ENCODE measurements around the gene NOL4L. TPM values are rescaled to one million over a fixed set of nuclear protein-coding genes. Genes with fewer than 3 reads are reported as not detected.
A peak's percentile ranks its signal among the peaks of the same experiment; 100 is the strongest.

Gene NOL4L
- total and polyA plus RNA-seq, 7 donors: 0.61 to 2.7 (median 1.3) TPM

- Histone ChIP-seq H3K27ac (no peak overlapping the region), H3K4me3 (no peak overlapping the region), H3K36me3 (ENCODE audit: insufficient read depth in 1 of 2, low read depth in 1 of 2) (peaks cover 23 to 93% of the 10 kb centered on the region in 2 donors), H3K4me1 (peaks cover 5% of the 10 kb centered on the region), H3K9me3 (no peaks in the 10 kb centered on the region), H3K27me3 (ENCODE audit: insufficient read depth in 3 of 3, low read length in 2 of 3) (no peaks in the 10 kb centered on the region)
- no peak for DNase-seq
- intact Hi-C loops (cut with DNase I): no loop called here
- WGBS, 3 donors: 91 to 94% (median 93%) methylated on average over 12 of the region's 12 CpGs
- peak in 1 of 4 donors; percentile 8 for ATAC-seq
- no peak for TF ChIP-seq CTCF (IDR thresholded peaks at IDR 0.05)
Measured at GRCh38 chr20:32435449-32436107, 149.6 kb downstream of the NOL4L start.

- H3K36me3 ChIP-seq (ENCODE audit: insufficient read depth in 1 of 2, low read depth in 1 of 2): peaks cover 25 to 100% of the 10 kb centered on the region in 2 donors
- TF ChIP-seq CTCF (IDR thresholded peaks at IDR 0.05): no peak
- no peak overlapping the region for H3K27ac ChIP-seq
- no peaks in the 10 kb centered on the region for H3K27me3 ChIP-seq (ENCODE audit: insufficient read depth in 3 of 3, low read length in 2 of 3)
- H3K9me3 ChIP-seq: no peaks in the 10 kb centered on the region
- 84 to 90% (median 86%) methylated on average over 18 to 19 of the region's 19 CpGs for whole genome bisulfite sequencing, 3 donors
- no peak overlapping the region for H3K4me3 ChIP-seq
- H3K4me1 ChIP-seq: peaks cover 5% of the 10 kb centered on the region
- DNase-seq (no peak), ATAC-seq (no peak)
- intact Hi-C loops (cut with DNase I): no loop called here
Measured at GRCh38 chr20:32434434-32434833, 150.7 kb downstream of the NOL4L start.

GRCh38 chr20:32433311-32434021 is 151.7 kb downstream of the NOL4L start:
- Histone ChIP-seq H3K4me3 (no peak overlapping the region), H3K27ac (peak overlapping the region; percentile 27), H3K36me3 (ENCODE audit: insufficient read depth in 1 of 2, low read depth in 1 of 2) (peaks cover 30 to 100% of the 10 kb centered on the region in 2 donors), H3K4me1 (no peaks in the 10 kb centered on the region), H3K27me3 (ENCODE audit: insufficient read depth in 3 of 3, low read length in 2 of 3) (no peaks in the 10 kb centered on the region), H3K9me3 (no peaks in the 10 kb centered on the region)
- WGBS, 3 donors: 69 to 81% (median 73%) methylated on average over 20 of the region's 20 CpGs
- ATAC-seq (peak in 1 of 4 donors; percentile 16), DNase-seq (no peak)
- intact Hi-C loops (cut with DNase I): no loop called here
- no peak for TF ChIP-seq CTCF (IDR thresholded peaks at IDR 0.05)

GRCh38 chr20:32432277-32432676 is 152.9 kb downstream of the NOL4L start:
- Histone ChIP-seq H3K9me3 (no peaks in the 10 kb centered on the region), H3K4me1 (no peaks in the 10 kb centered on the region), H3K27me3 (ENCODE audit: insufficient read depth in 3 of 3, low read length in 2 of 3) (no peaks in the 10 kb centered on the region), H3K36me3 (ENCODE audit: insufficient read depth in 1 of 2, low read depth in 1 of 2) (peaks cover 34 to 100% of the 10 kb centered on the region in 2 donors), H3K4me3 (no peak overlapping the region), H3K27ac (no peak overlapping the region)
- TF ChIP-seq CTCF (IDR thresholded peaks at IDR 0.05): no peak
- no peak for ATAC-seq
- 48 to 53% (median 51%) methylated on average over 2 of the region's 2 CpGs for WGBS, 3 donors
- intact Hi-C loops (cut with DNase I): no loop called here
- DNase-seq: no peak
